Measurements from ENCODE around the gene GLP1R.

GLP1R gene

GRCh38 chr6:39056191-39056590 lies 7.6 kb downstream of the GLP1R start:
- DNase-seq (ENCODE audit: extremely low read depth, low read depth): no peak
- no peak overlapping the region for H3K4me3 ChIP-seq (replicated peaks; ENCODE audit: low read depth, low read length)
- no peak for TF ChIP-seq CTCF (IDR thresholded peaks at IDR 0.05; ENCODE audit: low read depth, low read length, missing control alignments)

- no peak for DNase-seq (ENCODE audit: extremely low read depth, low read depth)
- no peak for TF ChIP-seq CTCF (IDR thresholded peaks at IDR 0.05; ENCODE audit: low read depth, low read length, missing control alignments)
- H3K4me3 ChIP-seq (replicated peaks; ENCODE audit: low read depth, low read length): no peak overlapping the region
These were observed 8.1 kb downstream of the GLP1R start for GRCh38 chr6:39056681-39057080.

- DNase-seq (ENCODE audit: extremely low read depth, low read depth): no peak
- no peak for TF ChIP-seq CTCF (IDR thresholded peaks at IDR 0.05; ENCODE audit: low read depth, low read length, missing control alignments)
- H3K4me3 ChIP-seq (replicated peaks; ENCODE audit: low read depth, low read length): no peak overlapping the region
These were observed 8.9 kb downstream of the GLP1R start for GRCh38 chr6:39057251-39058155.

GRCh38 chr6:39058471-39059147 lies 10.0 kb downstream of the GLP1R start:
- no peak for DNase-seq (ENCODE audit: extremely low read depth, low read depth)
- no peak overlapping the region for H3K4me3 ChIP-seq (replicated peaks; ENCODE audit: low read depth, low read length)
- TF ChIP-seq CTCF (IDR thresholded peaks at IDR 0.05; ENCODE audit: low read depth, low read length, missing control alignments): no peak

- no peak overlapping the region for H3K4me3 ChIP-seq (replicated peaks; ENCODE audit: low read depth, low read length)
- no peak for TF ChIP-seq CTCF (IDR thresholded peaks at IDR 0.05; ENCODE audit: low read depth, low read length, missing control alignments)
- DNase-seq (ENCODE audit: extremely low read depth, low read depth): no peak
These were observed 11.1 kb downstream of the GLP1R start for GRCh38 chr6:39059496-39060310.

GRCh38 chr6:39060467-39061160 lies 12.0 kb downstream of the GLP1R start:
- TF ChIP-seq CTCF (IDR thresholded peaks at IDR 0.05; ENCODE audit: low read depth, low read length, missing control alignments): no peak
- DNase-seq (ENCODE audit: extremely low read depth, low read depth): no peak
- no peak overlapping the region for H3K4me3 ChIP-seq (replicated peaks; ENCODE audit: low read depth, low read length)
